PFSK-1 (cell line): ENCODE measurements around the gene MRTFA.

Experiments
- FOXP2 ChIP-seq: optimal IDR thresholded peaks from 2 replicates; pipeline ENCODE3; 2011; ENCODE audit warnings: borderline replicate concordance, control low read depth, inconsistent platforms; ENCODE audit not compliant: insufficient read depth; ENCODE audit errors: extremely low read length, extremely low read depth
- POLR2AphosphoS5 ChIP-seq: IDR thresholded peaks from 2 replicates; pipeline ENCODE4 v1.6.1; 2012; ENCODE audit warnings: low read depth, mild to moderate bottlenecking, control low read depth, low read length, moderate library complexity
- REST ChIP-seq, 2 experiments: IDR thresholded peaks; 2 replicates each; pipeline versions ENCODE4 v1.6.1 to v1.8.0; 2011 to 2012; ENCODE audit warnings: low read depth in 2 of 2, low read length in 2 of 2, control low read depth in 1 of 2, inconsistent platforms in 1 of 2, mild to moderate bottlenecking in 1 of 2, moderate library complexity in 1 of 2; ENCODE audit not compliant: insufficient read depth in 1 of 2
- SIN3A ChIP-seq: IDR thresholded peaks from 2 replicates; pipeline ENCODE4 v1.6.1; 2012; ENCODE audit warnings: mild to moderate bottlenecking, low read length, moderate library complexity, borderline replicate concordance; ENCODE audit not compliant: insufficient read depth
- TAF1 ChIP-seq: IDR thresholded peaks from 2 replicates; pipeline ENCODE4 v1.6.1; 2012; ENCODE audit warnings: low read length, control low read depth, borderline replicate concordance; ENCODE audit not compliant: insufficient read depth

Gene MRTFA

GRCh38 chr22:40572976-40573375 is 63.5 kb downstream of the MRTFA start:
- TF ChIP-seq SIN3A (no peak), POLR2AphosphoS5 (no peak), TAF1 (no peak), FOXP2 (no peak), REST (IDR thresholded peaks at IDR 0.05; ENCODE audit: insufficient read depth in 1 of 2, low read depth in 2 of 2, low read length in 2 of 2) (no peak)

GRCh38 chr22:40571887-40572286 is 64.6 kb downstream of the MRTFA start:
- no peak for TF ChIP-seq FOXP2
- no peak for TF ChIP-seq POLR2AphosphoS5
- no peak for TF ChIP-seq REST (IDR thresholded peaks at IDR 0.05; ENCODE audit: insufficient read depth in 1 of 2, low read depth in 2 of 2, low read length in 2 of 2)
- TF ChIP-seq SIN3A, result no peak
- TF ChIP-seq TAF1, result no peak

GRCh38 chr22:40567626-40568328 is 68.7 kb downstream of the MRTFA start:
- TF ChIP-seq TAF1, result no peak
- TF ChIP-seq REST (IDR thresholded peaks at IDR 0.05; ENCODE audit: insufficient read depth in 1 of 2, low read depth in 2 of 2, low read length in 2 of 2), result no peak
- TF ChIP-seq FOXP2, result no peak
- no peak for TF ChIP-seq SIN3A
- no peak for TF ChIP-seq POLR2AphosphoS5

- TF ChIP-seq SIN3A, result no peak
- no peak for TF ChIP-seq FOXP2
- no peak for TF ChIP-seq REST (IDR thresholded peaks at IDR 0.05; ENCODE audit: insufficient read depth in 1 of 2, low read depth in 2 of 2, low read length in 2 of 2)
These were observed 69.4 kb downstream of the MRTFA start for GRCh38 chr22:40567106-40567505.

- TF ChIP-seq TAF1, result no peak
- no peak for TF ChIP-seq POLR2AphosphoS5
- no peak for TF ChIP-seq FOXP2
- no peak for TF ChIP-seq SIN3A
- TF ChIP-seq REST (IDR thresholded peaks at IDR 0.05; ENCODE audit: insufficient read depth in 1 of 2, low read depth in 2 of 2, low read length in 2 of 2), result no peak
These were observed 75.5 kb downstream of the MRTFA start for GRCh38 chr22:40560994-40561515.
